MCF 10A (cell line): ENCODE measurements around the gene DYRK1A. TPM values are rescaled to one million over a fixed set of nuclear protein-coding genes. Genes with fewer than 3 reads are reported as not detected.

Experiments
- BruUV-seq: library from RNA; stranded (reverse); fragments of 400-500 nt; replicated peaks from 2 replicates; lab custom pipeline; 2021; lab: Mats Ljungman, UMichigan
- CTCF ChIA-PET: fragments of 300-600 bp; sonication (Branson Sonifier 250); formaldehyde crosslinking; extraction: SDS; loops from one replicate; lab custom pipeline; 2021; ENCODE audit warnings: antibody characterized with exemption, inconsistent platforms; lab: Yijun Ruan, JAX
- POLR2A ChIA-PET: fragments of 300-600, 350-650 bp; sonication (Branson Sonifier 250); formaldehyde crosslinking; extraction: SDS; loops from one replicate; lab custom pipeline; 2020; ENCODE audit warnings: antibody characterized with exemption, inconsistent platforms; lab: Yijun Ruan, JAX
- DNase-seq: peaks from one replicate; pipeline ENCODE4 v3.0.0-alpha.2; 2018; ENCODE audit not compliant: unreplicated experiment
- H3K27ac Mint-ChIP-seq: one replicate; pipeline ENCODE4 v1.8.0; 2022; ENCODE audit warnings: mild to moderate bottlenecking, low read depth, mixed read lengths; ENCODE audit not compliant: unreplicated experiment
- H3K27me3 Mint-ChIP-seq: one replicate; pipeline ENCODE4 v1.8.0; 2022; ENCODE audit warnings: mixed read lengths; ENCODE audit not compliant: insufficient read depth, unreplicated experiment
- H3K36me3 Mint-ChIP-seq: one replicate; pipeline ENCODE4 v1.8.0; 2022; ENCODE audit warnings: mild to moderate bottlenecking, moderate library complexity, mixed read lengths; ENCODE audit not compliant: insufficient read depth, unreplicated experiment
- H3K4me1 Mint-ChIP-seq: one replicate; pipeline ENCODE4 v1.8.0; 2022; ENCODE audit warnings: mixed read lengths; ENCODE audit not compliant: insufficient read depth, unreplicated experiment
- H3K4me3 Mint-ChIP-seq: one replicate; pipeline ENCODE4 v1.8.0; 2022; ENCODE audit warnings: mild to moderate bottlenecking, moderate library complexity, mixed read lengths; ENCODE audit not compliant: unreplicated experiment
- H3K9me3 Mint-ChIP-seq: one replicate; pipeline ENCODE4 v1.8.0; 2022; ENCODE audit warnings: mixed read lengths; ENCODE audit not compliant: unreplicated experiment
- intact Hi-C: fragments of 100-400 bp; cut with micrococcal nuclease; formaldehyde crosslinking; loops from 2 replicates; pipeline ENCODE4 v1.14.1; 2022
- total RNA-seq: library from RNA; stranded (reverse); gene quantifications from 2 replicates; pipeline ENCODE4 v1.2.3, GENCODE V29; 2022
- TF ChIP-seq, protein P1 (sequence below): fragments of 200-600 bp; IDR thresholded peaks from one replicate; pipeline ENCODE4 v1.8.0; 2022; ENCODE audit warnings: antibody characterized with exemption, mild to moderate bottlenecking; ENCODE audit not compliant: unreplicated experiment

DYRK1A gene
- total RNA-seq, 1 experiment from 2014 or later, result 58.6 TPM

DNA sequence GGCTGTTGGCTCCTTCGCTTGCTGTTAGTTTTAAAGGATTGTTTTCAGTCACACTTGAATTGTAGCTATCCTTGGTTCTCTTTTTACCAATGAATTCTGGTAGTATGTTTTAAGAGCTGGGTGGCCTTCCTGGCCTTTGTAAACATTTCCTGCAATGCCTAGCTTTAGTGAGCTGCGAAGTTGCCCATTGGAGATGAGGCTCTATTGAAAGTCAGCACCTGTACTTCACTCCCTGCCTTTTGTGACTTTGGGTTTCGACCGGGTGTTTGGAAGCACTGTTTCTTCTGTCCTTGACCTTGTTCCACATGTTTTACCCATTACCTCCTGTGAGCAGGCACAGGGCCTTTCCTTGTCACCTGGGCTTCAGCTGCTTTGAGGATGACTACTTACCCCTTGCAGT is 64.7 kb downstream of the DYRK1A start:
- TF ChIP-seq, protein P1, sequence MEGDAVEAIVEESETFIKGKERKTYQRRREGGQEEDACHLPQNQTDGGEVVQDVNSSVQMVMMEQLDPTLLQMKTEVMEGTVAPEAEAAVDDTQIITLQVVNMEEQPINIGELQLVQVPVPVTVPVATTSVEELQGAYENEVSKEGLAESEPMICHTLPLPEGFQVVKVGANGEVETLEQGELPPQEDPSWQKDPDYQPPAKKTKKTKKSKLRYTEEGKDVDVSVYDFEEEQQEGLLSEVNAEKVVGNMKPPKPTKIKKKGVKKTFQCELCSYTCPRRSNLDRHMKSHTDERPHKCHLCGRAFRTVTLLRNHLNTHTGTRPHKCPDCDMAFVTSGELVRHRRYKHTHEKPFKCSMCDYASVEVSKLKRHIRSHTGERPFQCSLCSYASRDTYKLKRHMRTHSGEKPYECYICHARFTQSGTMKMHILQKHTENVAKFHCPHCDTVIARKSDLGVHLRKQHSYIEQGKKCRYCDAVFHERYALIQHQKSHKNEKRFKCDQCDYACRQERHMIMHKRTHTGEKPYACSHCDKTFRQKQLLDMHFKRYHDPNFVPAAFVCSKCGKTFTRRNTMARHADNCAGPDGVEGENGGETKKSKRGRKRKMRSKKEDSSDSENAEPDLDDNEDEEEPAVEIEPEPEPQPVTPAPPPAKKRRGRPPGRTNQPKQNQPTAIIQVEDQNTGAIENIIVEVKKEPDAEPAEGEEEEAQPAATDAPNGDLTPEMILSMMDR, result no peak
- ChIA-PET CTCF (interaction anchor here (0.7 kb wide), 1 partner anchor 57 kb away, joined by 3 read pairs; no protein-coding TSS in a partner anchor), POLR2A (interaction anchor here (0.8 to 2.1 kb wide), 2 partner anchors 15 to 23 kb away, joined by 3 to 6 read pairs; no protein-coding TSS in a partner anchor)
- no peak overlapping the region for H3K27ac Mint-ChIP-seq
- H3K36me3 Mint-ChIP-seq, result peaks cover 32% of the 10 kb centered on the region
- H3K4me3 Mint-ChIP-seq, result no peak overlapping the region
- peaks cover 26% of the 10 kb centered on the region for H3K4me1 Mint-ChIP-seq
- DNase-seq, result no peak
- no TSS peak for BruUV-seq
- intact Hi-C loops, result no loop called here
- H3K27me3 Mint-ChIP-seq, result no peaks in the 10 kb centered on the region
- H3K9me3 Mint-ChIP-seq, result no peaks in the 10 kb centered on the region

DNA sequence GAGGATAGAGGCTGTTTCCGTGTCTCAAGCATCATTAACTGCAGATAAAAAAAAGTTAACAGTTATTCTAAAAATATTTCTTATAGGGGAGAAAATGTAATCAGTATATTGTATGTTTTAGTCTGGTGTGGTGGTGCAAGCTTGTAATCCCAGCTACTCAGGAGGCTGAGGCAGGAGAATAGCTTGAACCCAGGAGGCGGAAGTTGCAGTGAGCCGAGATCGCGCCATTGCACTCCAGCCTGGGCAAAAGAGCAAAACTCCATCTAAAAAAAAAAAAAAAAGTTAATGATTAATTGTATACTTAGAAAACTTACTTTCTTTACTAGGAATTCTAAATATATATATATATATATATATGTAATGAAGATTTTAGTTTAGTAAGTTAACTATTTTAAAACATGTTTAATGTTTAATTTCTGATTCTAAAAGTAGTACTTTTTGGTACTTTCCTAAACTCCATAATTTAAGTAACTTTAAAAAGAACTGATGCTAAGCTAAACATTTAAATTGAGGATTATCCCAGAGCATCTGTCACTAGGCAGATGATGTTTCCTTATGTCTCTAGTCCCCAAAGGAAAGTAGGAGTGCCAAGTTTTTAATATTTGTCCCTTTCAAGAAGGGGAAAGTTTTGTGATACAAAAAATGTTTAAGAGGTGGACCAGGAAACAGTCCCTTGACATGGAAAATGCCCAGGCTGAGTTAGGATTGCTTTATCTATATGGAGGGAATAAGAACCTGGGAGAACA is 66.3 kb downstream of the DYRK1A start:
- Mint-ChIP-seq H3K27me3 (no peaks in the 10 kb centered on the region), H3K4me3 (no peak overlapping the region), H3K4me1 (peaks cover 31% of the 10 kb centered on the region), H3K27ac (no peak overlapping the region), H3K9me3 (no peaks in the 10 kb centered on the region), H3K36me3 (peaks cover 21% of the 10 kb centered on the region)
- intact Hi-C loops, result no loop called here
- no peak for DNase-seq
- TF ChIP-seq, protein P1, result no peak
- BruUV-seq, result no TSS peak
- ChIA-PET POLR2A (interaction anchor here (0.7 to 2.1 kb wide), 3 partner anchors 11 to 59 kb away, joined by 3 to 6 read pairs (median 3); no protein-coding TSS in a partner anchor), CTCF (interaction anchor here (0.6 kb wide), 2 partner anchors 16 to 422 kb away, joined by 3 to 4 read pairs; no protein-coding TSS in a partner anchor)

DNA sequence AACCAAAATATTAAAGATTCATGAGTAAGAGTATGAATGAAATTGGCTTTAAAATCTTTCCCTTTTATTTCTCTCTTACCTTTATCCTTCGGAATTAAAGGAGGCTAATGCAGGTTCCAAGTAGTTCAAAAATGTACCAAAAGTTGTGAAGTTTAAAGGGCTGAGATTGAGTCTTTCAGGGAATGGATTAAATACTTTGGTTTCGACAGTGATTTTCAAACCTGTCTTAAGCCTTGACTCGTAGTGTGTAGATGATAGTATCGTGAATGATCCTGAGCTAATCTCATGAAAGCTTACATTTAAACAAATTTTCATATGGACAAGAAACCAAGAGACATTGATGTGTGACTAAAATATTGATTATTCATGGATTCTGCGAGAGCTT is 66.9 kb downstream of the DYRK1A start:
- Mint-ChIP-seq H3K36me3 (peaks cover 20% of the 10 kb centered on the region), H3K27me3 (no peaks in the 10 kb centered on the region), H3K9me3 (no peaks in the 10 kb centered on the region), H3K4me3 (no peak overlapping the region), H3K4me1 (peaks cover 36% of the 10 kb centered on the region), H3K27ac (no peak overlapping the region)
- no TSS peak for BruUV-seq
- ChIA-PET CTCF (interaction anchor here (0.6 kb wide), 2 partner anchors 15 to 422 kb away, joined by 3 to 4 read pairs; no protein-coding TSS in a partner anchor), POLR2A (interaction anchor here (1.4 kb wide), 1 partner anchor 11 kb away, joined by 7 read pairs; no protein-coding TSS in a partner anchor)
- TF ChIP-seq, protein P1, result no peak
- intact Hi-C loops, result no loop called here
- no peak for DNase-seq

DNA sequence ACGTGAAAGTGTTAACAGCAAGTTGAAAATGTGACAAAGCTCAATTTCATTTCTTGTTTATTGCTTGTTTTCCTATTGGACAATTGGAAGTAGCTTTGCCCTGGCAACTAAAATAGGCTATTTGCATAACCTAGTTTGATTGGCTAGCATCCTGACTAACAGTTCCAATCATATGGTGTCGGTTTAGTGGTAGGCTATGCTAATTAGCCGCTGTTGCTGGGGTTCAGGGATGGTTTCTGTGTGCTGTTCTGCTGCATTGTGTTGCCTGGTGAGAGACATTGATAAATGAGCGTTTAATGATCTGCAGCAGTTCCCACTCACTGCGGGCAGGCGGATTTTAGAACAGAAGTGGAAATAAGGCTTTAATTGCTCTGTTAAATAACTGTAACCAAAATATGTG is 68.5 kb downstream of the DYRK1A start:
- intact Hi-C loops, result no loop called here
- DNase-seq, result peak; percentile 52
- CTCF ChIA-PET, result interaction anchor here (0.5 kb wide), 1 partner anchor 627 kb away, joined by 3 read pairs; no protein-coding TSS in a partner anchor
- TF ChIP-seq, protein P1, result no peak
- no peaks in the 10 kb centered on the region for H3K9me3 Mint-ChIP-seq
- BruUV-seq, result no TSS peak
- H3K4me3 Mint-ChIP-seq, result no peak overlapping the region
- peaks cover 8% of the 10 kb centered on the region for H3K36me3 Mint-ChIP-seq
- H3K4me1 Mint-ChIP-seq, result peaks cover 35% of the 10 kb centered on the region
- H3K27ac Mint-ChIP-seq, result no peak overlapping the region
- POLR2A ChIA-PET, result interaction anchor here (0.9 to 1.4 kb wide), 3 partner anchors 13 to 33 kb away, joined by 3 to 7 read pairs (median 3); no protein-coding TSS in a partner anchor
- no peaks in the 10 kb centered on the region for H3K27me3 Mint-ChIP-seq
